MM.1S (cell line): ENCODE measurements around the gene KANSL3.

Source experiments
- DNase-seq: peaks from one replicate; pipeline ENCODE4 v3.0.0-alpha.2; 2015
- H2AFZ ChIP-seq: fragments of 300-600 bp; sonication (generic); 2 replicates; pipeline ENCODE4 v1.6.0; 2016; ENCODE audit warnings: antibody characterized with exemption, low read length
- H3F3A ChIP-seq: fragments of 300-600 bp; sonication (generic); 2 replicates; pipeline ENCODE4 v1.6.1; 2016; ENCODE audit warnings: mild to moderate bottlenecking, antibody characterized with exemption, low read length, moderate library complexity, mixed read lengths; ENCODE audit not compliant: insufficient read depth
- H3K27ac ChIP-seq: fragments of 300-600 bp; sonication (generic); 2 replicates; pipeline ENCODE4 v1.5.1; 2016; ENCODE audit warnings: mild to moderate bottlenecking, low read length
- H3K27me3 ChIP-seq: fragments of 300-600 bp; sonication (generic); replicated peaks from 2 replicates; pipeline ENCODE4 v1.6.0; 2016; ENCODE audit warnings: low read length; ENCODE audit not compliant: insufficient read depth
- H3K36me3 ChIP-seq: fragments of 300-600 bp; sonication (generic); replicated peaks from 2 replicates; pipeline ENCODE4 v1.6.1; 2016; ENCODE audit warnings: mild to moderate bottlenecking, low read length, mixed read lengths; ENCODE audit not compliant: insufficient read depth
- H3K4me1 ChIP-seq: fragments of 300-600 bp; sonication (generic); 2 replicates; pipeline ENCODE4 v1.6.1; 2016; ENCODE audit warnings: low read length, mixed read lengths
- H3K4me2 ChIP-seq: fragments of 300-600 bp; sonication (generic); 2 replicates; pipeline ENCODE4 v1.6.0; 2016; ENCODE audit warnings: low read depth, low read length
- H3K4me3 ChIP-seq: fragments of 300-600 bp; sonication (generic); 2 replicates; pipeline ENCODE4 v1.5.1; 2016; ENCODE audit warnings: low read length, mixed read lengths
- H3K79me2 ChIP-seq: fragments of 300-600 bp; sonication (generic); 2 replicates; pipeline ENCODE4 v1.6.1; 2016; ENCODE audit warnings: mixed run types, low read length, mixed read lengths
- H3K9ac ChIP-seq: fragments of 300-600 bp; sonication (generic); 2 replicates; pipeline ENCODE4 v1.6.1; 2016; ENCODE audit warnings: low read length, mixed read lengths
- H3K9me2 ChIP-seq: fragments of 300-600 bp; sonication (generic); replicated peaks from 2 replicates; pipeline ENCODE4 v1.6.1; 2016; ENCODE audit warnings: mild to moderate bottlenecking, low read length, mixed read lengths; ENCODE audit not compliant: insufficient read depth
- H3K9me3 ChIP-seq: fragments of 300-600 bp; sonication (generic); replicated peaks from 2 replicates; pipeline ENCODE4 v1.6.1; 2016; ENCODE audit warnings: mild to moderate bottlenecking, low read length, mixed read lengths; ENCODE audit not compliant: insufficient read depth
- H4K20me1 ChIP-seq: fragments of 300-600 bp; sonication (generic); 2 replicates; pipeline ENCODE4 v1.6.1; 2016; ENCODE audit warnings: mild to moderate bottlenecking, low read length, moderate library complexity, mixed read lengths; ENCODE audit not compliant: insufficient read depth
- CTCF ChIP-seq: fragments of 300-600 bp; sonication (generic); IDR thresholded peaks from 2 replicates; pipeline ENCODE4 v1.5.1; 2016; ENCODE audit warnings: antibody characterized with exemption, low read length, mixed read lengths
- EZH2 ChIP-seq: fragments of 300-600 bp; sonication (generic); optimal IDR thresholded peaks from 2 replicates; pipeline ENCODE3; 2017; ENCODE audit warnings: low read depth, mild to moderate bottlenecking, antibody characterized with exemption, low read length, mixed read lengths
- EZH2phosphoT487 ChIP-seq: fragments of 300-600 bp; sonication (generic); IDR thresholded peaks from 2 replicates; pipeline ENCODE4 v1.6.1; 2018; ENCODE audit warnings: antibody characterized with exemption, low read length

KANSL3 gene

GRCh38 chr2:96638144-96639121 is at the start of gene KANSL3:
Gene KANSL3, minus strand, starts transcription at chr2:96638312. Its CDS starts 1,177 bp downstream, at chr2:96637135.
- Histone ChIP-seq H3K9me2 (no peaks in the 10 kb centered on the region), H3K27ac (peak within 1 kb of the TSS; percentile 59; the same call in 1 of the 2 replicates), H3K36me3 (no peaks in the 10 kb centered on the region), H3K79me2 (peaks cover 36% of the 10 kb centered on the region), H4K20me1 (no peaks in the 10 kb centered on the region), H3K4me3 (peak within 1 kb of the TSS; percentile 83), H2AFZ (peak within 1 kb of the TSS; percentile 95), H3K4me2 (peak within 1 kb of the TSS; percentile 97), H3K9me3 (no peaks in the 10 kb centered on the region), H3K27me3 (no peaks in the 10 kb centered on the region), H3F3A (peaks cover 22% of the 10 kb centered on the region), H3K9ac (peak within 1 kb of the TSS; percentile 70), H3K4me1 (peaks cover 28% of the 10 kb centered on the region)
- peak; percentile 95 for DNase-seq
- TF ChIP-seq EZH2phosphoT487: no peak
- TF ChIP-seq EZH2: no peak
- no peak for TF ChIP-seq CTCF

- no peak overlapping the region for H2AFZ ChIP-seq
- H3K4me3 ChIP-seq: no peak overlapping the region
- H4K20me1 ChIP-seq: no peaks in the 10 kb centered on the region
- no peak for DNase-seq
- no peaks in the 10 kb centered on the region for H3K36me3 ChIP-seq
- TF ChIP-seq EZH2phosphoT487 (no peak), EZH2 (no peak), CTCF (no peak)
- H3K79me2 ChIP-seq: no peaks in the 10 kb centered on the region
- H3K9ac ChIP-seq: no peak overlapping the region
- H3K9me3 ChIP-seq: no peaks in the 10 kb centered on the region
- H3K27ac ChIP-seq: no peak overlapping the region
- H3K4me2 ChIP-seq: no peak overlapping the region
- no peaks in the 10 kb centered on the region for H3K9me2 ChIP-seq
- H3K4me1 ChIP-seq: no peaks in the 10 kb centered on the region
- no peaks in the 10 kb centered on the region for H3F3A ChIP-seq
- no peaks in the 10 kb centered on the region for H3K27me3 ChIP-seq
These were observed 49.2 kb upstream of the KANSL3 start for GRCh38 chr2:96687266-96687665.

- H3K4me2 ChIP-seq: no peak overlapping the region
- no peak for DNase-seq
- H3K27me3 ChIP-seq: no peaks in the 10 kb centered on the region
- no peaks in the 10 kb centered on the region for H3K9me3 ChIP-seq
- H3K4me3 ChIP-seq: no peak overlapping the region
- H3K36me3 ChIP-seq: no peaks in the 10 kb centered on the region
- TF ChIP-seq EZH2phosphoT487: no peak
- TF ChIP-seq EZH2: no peak
- no peak for TF ChIP-seq CTCF
- H2AFZ ChIP-seq: no peak overlapping the region
- H3K27ac ChIP-seq: no peak overlapping the region
- no peaks in the 10 kb centered on the region for H3F3A ChIP-seq
- H4K20me1 ChIP-seq: no peaks in the 10 kb centered on the region
- no peak overlapping the region for H3K9ac ChIP-seq
- no peaks in the 10 kb centered on the region for H3K4me1 ChIP-seq
- H3K79me2 ChIP-seq: no peaks in the 10 kb centered on the region
- H3K9me2 ChIP-seq: no peaks in the 10 kb centered on the region
These were observed 47.7 kb upstream of the KANSL3 start for GRCh38 chr2:96685577-96686459.
